Sigmoid colon (tissue), 4 donors: ENCODE measurements around the gene CTNNA2.

ENCODE experiments used
- CTCF ChIP-seq, 4 experiments: fragments of 450-650 bp in 3 of 4; fragments of 200-600 bp in 1 of 4; IDR thresholded peaks; one replicate each; pipeline ENCODE4 v1.5.1; 2016 to 2019; ENCODE audit warnings: antibody characterized with exemption in 4 of 4, mild to moderate bottlenecking in 3 of 4, moderate library complexity in 2 of 4
- EP300 ChIP-seq, 4 donors: sonication (generic); formaldehyde crosslinking; IDR thresholded peaks; one replicate each; pipeline ENCODE4 v1.6.1; 2017; ENCODE audit warnings: antibody characterized with exemption in 4 of 4
- POLR2A ChIP-seq, 2 donors: fragments of 450-650 bp; IDR thresholded peaks; one replicate each; pipeline ENCODE4 v1.6.1; 2016; ENCODE audit warnings: antibody characterized with exemption in 2 of 2, mild to moderate bottlenecking in 2 of 2, moderate library complexity in 2 of 2
- POLR2AphosphoS5 ChIP-seq, 4 donors: sonication (generic); formaldehyde crosslinking; IDR thresholded peaks; one replicate each; pipeline ENCODE4 v1.6.1; 2017; ENCODE audit warnings: antibody characterized with exemption in 4 of 4

GRCh38 chr2:79593237-79593867 is 80.5 kb downstream of the CTNNA2 start:
- no peak for TF ChIP-seq POLR2A (IDR thresholded peaks at IDR 0.05)
- no peak for TF ChIP-seq CTCF (IDR thresholded peaks at IDR 0.05)
- TF ChIP-seq EP300 (IDR thresholded peaks at IDR 0.05), result no peak
- TF ChIP-seq POLR2AphosphoS5 (IDR thresholded peaks at IDR 0.05), result no peak
